CD4-positive, alpha-beta T cell (primary cell): Measurements from ENCODE around the gene MRPL21. TPM values are rescaled to one million over a fixed set of nuclear protein-coding genes. Genes with fewer than 3 reads are reported as not detected.

Source experiments
- ATAC-seq: fragments of 200-7000 bp; cut with Tn5 transposase; one replicate; pipeline ENCODE4 v1.10.0; 2022; ENCODE audit warnings: mild to moderate bottlenecking; ENCODE audit not compliant: poor library complexity
- CTCF ChIA-PET: fragments of 350-600 bp; sonication (Branson Sonifier 250); formaldehyde crosslinking; loops from one replicate; lab custom pipeline; 2021; ENCODE audit warnings: antibody characterized with exemption, inconsistent platforms; lab: Charles Lee
- POLR2A ChIA-PET: fragments of 350-600 bp; sonication (Branson Sonifier 250); formaldehyde crosslinking; loops from one replicate; lab custom pipeline; 2021; ENCODE audit warnings: antibody characterized with exemption, inconsistent platforms; lab: Charles Lee
- DNase-seq, 14 experiments: peaks; one replicate each; pipeline ENCODE4 v3.0.0-alpha.2; 2013 to 2020; ENCODE audit warnings: mixed read lengths in 2 of 14
- H3K27ac ChIP-seq, 2 donors: one replicate each; pipeline versions ENCODE4 v1.5.1 to v1.7.0; 2013; ENCODE audit warnings: low read length in 2 of 2, low read depth in 1 of 2, mild to moderate bottlenecking in 1 of 2
- H3K27me3 ChIP-seq, 2 experiments: 1 replicate in 1 of 2; 2 replicates in 1 of 2; pipeline versions ENCODE4 v1.6.1 to v1.7.0; 2013; ENCODE audit warnings: low read length in 2 of 2, control low read depth in 1 of 2, mild to moderate bottlenecking in 1 of 2, moderate library complexity in 1 of 2; ENCODE audit not compliant: insufficient read depth in 2 of 2, control insufficient read depth in 1 of 2
- H3K36me3 ChIP-seq: one replicate; pipeline ENCODE4 v1.6.1; 2013; ENCODE audit warnings: low read length, control low read depth; ENCODE audit not compliant: insufficient read depth
- H3K4me1 ChIP-seq: one replicate; pipeline ENCODE4 v1.6.1; 2013; ENCODE audit warnings: low read length, control low read depth; ENCODE audit not compliant: insufficient read depth
- H3K4me3 ChIP-seq: one replicate; pipeline ENCODE4 v1.5.1; 2013; ENCODE audit warnings: mild to moderate bottlenecking, low read length, moderate library complexity
- H3K9me3 ChIP-seq, 2 experiments: 1 replicate in 1 of 2; 2 replicates in 1 of 2; pipeline versions ENCODE4 v1.6.1 to v1.7.0; 2013; ENCODE audit warnings: low read length in 2 of 2, mild to moderate bottlenecking in 2 of 2, control low read depth in 1 of 2, moderate library complexity in 1 of 2; ENCODE audit not compliant: control insufficient read depth in 1 of 2, insufficient read depth in 1 of 2
- H3K27ac Mint-ChIP-seq: one replicate; pipeline ENCODE4 v1.8.0; 2020; ENCODE audit warnings: mixed read lengths
- H3K27me3 Mint-ChIP-seq: one replicate; pipeline ENCODE4 v1.8.0; 2021; ENCODE audit warnings: mixed read lengths
- H3K36me3 Mint-ChIP-seq: one replicate; pipeline ENCODE4 v1.8.0; 2021; ENCODE audit warnings: low read depth, mixed read lengths
- H3K4me1 Mint-ChIP-seq: one replicate; pipeline ENCODE4 v1.8.0; 2021; ENCODE audit warnings: low read depth, mixed read lengths
- H3K4me3 Mint-ChIP-seq: one replicate; pipeline ENCODE4 v1.8.0; 2020; ENCODE audit warnings: mild to moderate bottlenecking, mixed read lengths
- H3K9me3 Mint-ChIP-seq: one replicate; pipeline ENCODE4 v1.8.0; 2020; ENCODE audit warnings: mixed read lengths
- intact Hi-C, 2 experiments: fragments of 100-400 bp; cut with DNase I in 1 of 2; cut with micrococcal nuclease in 1 of 2; formaldehyde crosslinking; loops; one replicate each; pipeline versions ENCODE4 v1.15.1 to v1.9.0; 2023 to 2025; cut with DNase I, micrococcal nuclease
- total RNA-seq, 174 experiments: library from RNA in 2 of 174; stranded (reverse) in 2 of 174; gene quantifications; one replicate each; pipeline ENCODE4 v1.2.3 and lab custom pipeline; 2021 to 2026
- TF ChIP-seq, protein P1 (sequence below): fragments of 200-600 bp; IDR thresholded peaks from one replicate; pipeline ENCODE4 v1.8.0; 2022; ENCODE audit warnings: antibody characterized with exemption, mild to moderate bottlenecking

The MRPL21 gene
- total RNA-seq, 2 experiments from 2014 or later: 47.5 to 48.0 TPM

DNA sequence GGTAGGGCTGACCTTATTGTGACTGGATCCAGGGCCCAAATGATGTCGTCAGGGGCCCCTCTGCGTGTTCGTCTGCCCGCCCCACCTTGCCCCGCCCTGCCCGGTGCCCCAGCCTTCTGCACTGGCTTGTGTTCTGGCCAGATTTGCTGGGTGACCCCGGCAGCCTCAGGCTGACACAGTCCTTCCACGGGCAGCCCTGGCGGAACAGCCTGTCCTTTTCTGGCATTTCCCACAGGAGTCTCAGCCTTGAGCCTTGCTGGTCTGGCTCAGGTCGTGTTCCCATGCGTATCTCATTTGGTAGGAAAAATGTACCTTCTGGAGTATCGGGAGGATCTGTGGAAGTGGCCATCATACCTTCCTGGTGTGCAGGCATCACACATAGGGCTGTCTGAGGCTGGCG lies 31.0 kb upstream of the MRPL21 start:
- Histone ChIP-seq H3K9me3 (no peaks in the 10 kb centered on the region), H3K27me3 (no peaks in the 10 kb centered on the region), H3K4me1 (no peaks in the 10 kb centered on the region), H3K36me3 (peaks cover 75% of the 10 kb centered on the region), H3K27ac (no peak overlapping the region), H3K4me3 (no peak overlapping the region)
- no peaks in the 10 kb centered on the region for H3K9me3 Mint-ChIP-seq
- TF ChIP-seq, protein P1, sequence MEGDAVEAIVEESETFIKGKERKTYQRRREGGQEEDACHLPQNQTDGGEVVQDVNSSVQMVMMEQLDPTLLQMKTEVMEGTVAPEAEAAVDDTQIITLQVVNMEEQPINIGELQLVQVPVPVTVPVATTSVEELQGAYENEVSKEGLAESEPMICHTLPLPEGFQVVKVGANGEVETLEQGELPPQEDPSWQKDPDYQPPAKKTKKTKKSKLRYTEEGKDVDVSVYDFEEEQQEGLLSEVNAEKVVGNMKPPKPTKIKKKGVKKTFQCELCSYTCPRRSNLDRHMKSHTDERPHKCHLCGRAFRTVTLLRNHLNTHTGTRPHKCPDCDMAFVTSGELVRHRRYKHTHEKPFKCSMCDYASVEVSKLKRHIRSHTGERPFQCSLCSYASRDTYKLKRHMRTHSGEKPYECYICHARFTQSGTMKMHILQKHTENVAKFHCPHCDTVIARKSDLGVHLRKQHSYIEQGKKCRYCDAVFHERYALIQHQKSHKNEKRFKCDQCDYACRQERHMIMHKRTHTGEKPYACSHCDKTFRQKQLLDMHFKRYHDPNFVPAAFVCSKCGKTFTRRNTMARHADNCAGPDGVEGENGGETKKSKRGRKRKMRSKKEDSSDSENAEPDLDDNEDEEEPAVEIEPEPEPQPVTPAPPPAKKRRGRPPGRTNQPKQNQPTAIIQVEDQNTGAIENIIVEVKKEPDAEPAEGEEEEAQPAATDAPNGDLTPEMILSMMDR: no peak
- intact Hi-C loops: no loop called here
- ATAC-seq (no peak), DNase-seq (no peak)
- POLR2A ChIA-PET: no interaction called here
- CTCF ChIA-PET: no interaction called here
- peaks cover 43% of the 10 kb centered on the region for H3K36me3 Mint-ChIP-seq
- no peaks in the 10 kb centered on the region for H3K27me3 Mint-ChIP-seq
- H3K4me3 Mint-ChIP-seq: no peak overlapping the region
- H3K27ac Mint-ChIP-seq: no peak overlapping the region
- H3K4me1 Mint-ChIP-seq: no peaks in the 10 kb centered on the region

DNA sequence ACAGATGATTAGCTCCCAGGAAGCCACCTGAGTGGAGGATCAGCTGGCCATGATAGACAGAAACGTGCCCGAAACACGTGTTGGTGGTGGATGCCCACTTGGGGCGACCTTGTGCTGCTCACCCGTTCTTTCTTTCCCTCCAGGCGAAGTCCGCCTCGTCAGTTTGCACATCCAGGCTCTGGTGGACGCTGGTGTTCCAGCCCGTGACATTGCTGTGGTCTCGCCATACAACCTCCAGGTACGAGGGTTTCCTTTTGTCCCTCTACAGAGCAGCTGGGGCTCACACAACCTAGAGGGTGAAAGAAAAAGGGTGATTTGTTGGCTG lies 30.7 kb upstream of the MRPL21 start:
- no peaks in the 10 kb centered on the region for H3K27me3 Mint-ChIP-seq
- intact Hi-C loops: no loop called here
- Histone ChIP-seq H3K4me3 (no peak overlapping the region), H3K27me3 (no peaks in the 10 kb centered on the region), H3K4me1 (no peaks in the 10 kb centered on the region), H3K27ac (no peak overlapping the region), H3K36me3 (peaks cover 75% of the 10 kb centered on the region), H3K9me3 (no peaks in the 10 kb centered on the region)
- ChIA-PET CTCF (no interaction called here), POLR2A (no interaction called here)
- ATAC-seq (no peak), DNase-seq (no peak)
- H3K27ac Mint-ChIP-seq: no peak overlapping the region
- H3K4me1 Mint-ChIP-seq: no peaks in the 10 kb centered on the region
- peaks cover 47% of the 10 kb centered on the region for H3K36me3 Mint-ChIP-seq
- TF ChIP-seq, protein P1: no peak
- no peak overlapping the region for H3K4me3 Mint-ChIP-seq
- no peaks in the 10 kb centered on the region for H3K9me3 Mint-ChIP-seq

DNA sequence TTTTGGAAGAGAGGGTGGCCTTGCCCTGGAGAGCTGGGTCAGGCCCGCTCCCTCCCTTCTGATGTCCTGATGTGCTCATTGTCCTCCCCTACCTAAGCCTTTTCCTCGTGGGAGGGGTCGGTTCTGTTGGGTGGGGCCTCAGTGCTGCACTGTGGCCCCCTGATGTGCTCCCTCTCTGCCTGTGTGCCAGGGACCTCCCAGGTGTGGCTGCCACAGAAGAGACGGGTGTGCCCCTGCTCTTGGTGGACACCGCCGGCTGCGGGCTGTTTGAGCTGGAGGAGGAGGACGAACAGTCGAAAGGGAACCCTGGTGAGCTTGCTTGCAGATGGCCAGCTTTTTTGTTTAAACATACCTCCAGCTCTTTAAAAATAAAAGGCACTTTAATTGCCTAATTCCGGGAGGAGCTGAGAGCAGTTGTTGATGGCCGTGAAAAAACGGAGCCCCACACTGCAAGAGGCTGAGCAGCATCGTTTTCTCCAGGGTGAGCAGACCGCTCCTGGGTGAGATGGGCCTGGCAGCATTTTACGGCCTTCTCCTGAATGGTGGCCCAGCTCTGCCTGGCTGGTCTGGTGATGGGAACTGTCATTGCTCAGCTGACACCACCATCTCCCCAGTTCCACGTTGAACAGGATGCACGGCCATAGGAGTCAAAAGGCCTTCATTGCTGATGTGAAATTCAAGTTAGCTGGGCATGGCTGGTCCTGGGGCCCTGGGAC lies 30.1 kb upstream of the MRPL21 start:
- no peak overlapping the region for H3K27ac Mint-ChIP-seq
- no peak for ATAC-seq
- Histone ChIP-seq H3K36me3 (peaks cover 76% of the 10 kb centered on the region), H3K9me3 (no peaks in the 10 kb centered on the region), H3K27ac (no peak overlapping the region), H3K27me3 (no peaks in the 10 kb centered on the region), H3K4me3 (no peak overlapping the region), H3K4me1 (no peaks in the 10 kb centered on the region)
- no peak for DNase-seq
- no peaks in the 10 kb centered on the region for H3K4me1 Mint-ChIP-seq
- H3K9me3 Mint-ChIP-seq: no peaks in the 10 kb centered on the region
- H3K36me3 Mint-ChIP-seq: peaks cover 48% of the 10 kb centered on the region
- ChIA-PET CTCF (no interaction called here), POLR2A (no interaction called here)
- H3K4me3 Mint-ChIP-seq: no peak overlapping the region
- intact Hi-C loops: no loop called here
- H3K27me3 Mint-ChIP-seq: no peaks in the 10 kb centered on the region
- TF ChIP-seq, protein P1: no peak
